Neuronal stem cell (in vitro differentiated cells): Measurements from ENCODE around the gene CTU2.
A peak's percentile ranks its signal among the peaks of the same experiment; 100 is the strongest.

ENCODE experiments used
- DNase-seq: peaks from one replicate; pipeline ENCODE4 v3.0.0-alpha.2; 2013; ENCODE audit warnings: low spot score
- H2AFZ ChIP-seq: one replicate; pipeline ENCODE4 v1.6.1; 2013; ENCODE audit warnings: mild to moderate bottlenecking, low read length, inconsistent platforms
- H2AK5ac ChIP-seq: 2 replicates; pipeline ENCODE4 v1.6.1; 2013; ENCODE audit warnings: low read depth, mild to moderate bottlenecking, inconsistent platforms, low read length, moderate library complexity, mixed read lengths
- H2BK120ac ChIP-seq: 2 replicates; pipeline ENCODE4 v1.6.1; 2013; ENCODE audit warnings: low read depth, mild to moderate bottlenecking, inconsistent platforms, low read length, moderate library complexity, mixed read lengths
- H2BK12ac ChIP-seq: one replicate; pipeline ENCODE4 v1.6.1; 2013; ENCODE audit warnings: low read length, inconsistent platforms
- H2BK15ac ChIP-seq: 2 replicates; pipeline ENCODE4 v1.6.1; 2013; ENCODE audit warnings: mild to moderate bottlenecking, low read length, inconsistent platforms, mixed read lengths
- H2BK5ac ChIP-seq: one replicate; pipeline ENCODE4 v1.6.1; 2013; ENCODE audit warnings: inconsistent platforms, mild to moderate bottlenecking, low read length, moderate library complexity
- H3K14ac ChIP-seq: one replicate; pipeline ENCODE4 v1.6.1; 2013; ENCODE audit warnings: low read length, inconsistent platforms
- H3K18ac ChIP-seq: 2 replicates; pipeline ENCODE4 v1.6.1; 2013; ENCODE audit warnings: low read length, inconsistent platforms
- H3K23ac ChIP-seq: 2 replicates; pipeline ENCODE4 v1.6.1; 2013; ENCODE audit warnings: low read depth, mild to moderate bottlenecking, mixed read lengths, low read length, inconsistent platforms; ENCODE audit not compliant: poor library complexity
- H3K27ac ChIP-seq: replicated peaks from 3 replicates; pipeline ENCODE4 v1.5.1; 2013; ENCODE audit warnings: low read length, inconsistent platforms
- H3K27me3 ChIP-seq, 3 experiments: 2 replicates each; pipeline ENCODE4 v1.6.1; 2013; ENCODE audit warnings: low read length in 3 of 3, mild to moderate bottlenecking in 2 of 3, inconsistent platforms in 1 of 3, low read depth in 1 of 3, mixed read lengths in 1 of 3, moderate library complexity in 1 of 3; ENCODE audit not compliant: control insufficient read depth in 3 of 3, insufficient read depth in 3 of 3
- H3K36me3 ChIP-seq, 2 donors: replicated peaks in 1 of 2; 2 replicates each; pipeline ENCODE4 v1.6.1; 2013; ENCODE audit warnings: low read length in 2 of 2; ENCODE audit not compliant: control insufficient read depth in 2 of 2, insufficient read depth in 2 of 2
- H3K4ac ChIP-seq: 2 replicates; pipeline ENCODE4 v1.6.1; 2013; ENCODE audit warnings: inconsistent platforms, mild to moderate bottlenecking, low read length, moderate library complexity
- H3K4me1 ChIP-seq, 2 donors: 1 replicate in 1 of 2; 2 replicates in 1 of 2; pipeline ENCODE4 v1.6.1; 2013; ENCODE audit warnings: low read length in 2 of 2, low read depth in 1 of 2; ENCODE audit not compliant: control insufficient read depth in 2 of 2, insufficient read depth in 1 of 2
- H3K4me2 ChIP-seq: one replicate; pipeline ENCODE4 v1.6.1; 2013; ENCODE audit warnings: mild to moderate bottlenecking, low read length, inconsistent platforms; ENCODE audit not compliant: insufficient read depth, poor library complexity, severe bottlenecking
- H3K4me3 ChIP-seq, 2 donors: 2 replicates each; pipeline ENCODE4 v1.5.1; 2013; ENCODE audit warnings: low read length in 2 of 2, mild to moderate bottlenecking in 2 of 2, inconsistent platforms in 1 of 2, moderate library complexity in 1 of 2
- H3K79me1 ChIP-seq: one replicate; pipeline ENCODE4 v1.6.1; 2013; ENCODE audit warnings: low read depth, mild to moderate bottlenecking, inconsistent platforms, low read length, moderate library complexity
- H3K9ac ChIP-seq: one replicate; pipeline ENCODE4 v1.6.1; 2013; ENCODE audit warnings: mild to moderate bottlenecking, low read depth, low read length, inconsistent platforms; ENCODE audit not compliant: poor library complexity
- H3K9me3 ChIP-seq, 2 donors: replicated peaks in 1 of 2; 2 replicates each; pipeline versions ENCODE3 to v1.6.1; 2013; ENCODE audit warnings: low read length in 2 of 2, mild to moderate bottlenecking in 2 of 2, inconsistent platforms in 1 of 2, low read depth in 1 of 2, mixed read lengths in 1 of 2, moderate library complexity in 1 of 2; ENCODE audit not compliant: control insufficient read depth in 2 of 2, insufficient read depth in 1 of 2
- H4K8ac ChIP-seq: one replicate; pipeline ENCODE4 v1.6.1; 2013; ENCODE audit warnings: low read depth, mild to moderate bottlenecking, inconsistent platforms, low read length, moderate library complexity
- H4K91ac ChIP-seq: one replicate; pipeline ENCODE4 v1.6.1; 2013; ENCODE audit warnings: low read length, low read depth, mild to moderate bottlenecking, inconsistent platforms; ENCODE audit not compliant: poor library complexity
- WGBS, 2 donors: extraction: QIAGEN DNeasy Blood & Tissue Kit; methylation state at CpG; one replicate each; pipeline ENCODE4 v1.1.7; 2013; ENCODE audit warnings: missing lambda C conversion rate in 2 of 2, mixed read lengths in 1 of 2; ENCODE audit not compliant: insufficient read length in 2 of 2, insufficient replicate concordance in 1 of 2; ENCODE audit errors: extremely low coverage in 2 of 2; 5-methylcytosine and 5-hydroxymethylcytosine counted together

Gene CTU2

DNA sequence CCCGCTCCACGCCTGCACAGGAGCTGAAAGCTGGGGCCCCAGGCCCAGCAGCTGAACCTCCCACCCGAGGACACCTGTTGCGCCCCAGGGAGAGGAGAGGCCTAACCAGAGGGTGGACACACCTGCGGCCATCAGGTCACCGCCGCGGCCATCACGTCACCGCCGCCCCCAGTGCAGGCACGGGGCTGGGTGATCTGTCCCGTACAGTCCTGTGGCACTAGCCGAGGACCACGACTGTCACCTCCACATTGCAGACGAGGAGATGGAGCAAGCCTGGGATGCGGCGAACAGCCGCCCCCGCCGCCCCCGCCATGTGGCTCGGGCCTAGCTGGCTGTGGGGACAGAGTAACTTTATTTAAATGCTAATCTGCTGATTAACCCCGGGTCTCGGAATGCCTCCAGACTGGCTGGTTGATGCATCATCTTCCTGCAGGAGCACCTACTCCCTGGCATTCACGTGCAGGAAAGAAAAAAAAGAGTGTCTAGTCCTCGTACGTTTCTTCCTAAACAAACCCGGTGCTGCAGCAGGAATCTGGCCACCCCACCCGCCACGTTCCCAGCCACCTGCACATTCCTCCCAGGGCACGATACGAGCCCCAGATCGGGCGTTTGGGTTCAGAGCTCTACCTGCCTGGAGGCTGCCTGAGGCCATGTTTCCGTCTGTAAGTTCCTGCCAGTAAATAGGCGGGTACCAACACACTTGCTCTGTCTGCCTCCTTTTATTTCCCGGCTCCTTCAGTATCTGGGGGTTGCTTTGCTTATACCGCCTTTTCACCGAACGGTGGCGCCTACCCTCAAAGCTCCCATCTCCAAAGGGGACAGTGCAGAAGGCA, 48.8 kb downstream of the CTU2 start:
- H2BK15ac ChIP-seq = peak overlapping the region; percentile 95
- H4K91ac ChIP-seq = peak overlapping the region; percentile 64
- peak overlapping the region; percentile 92 for H3K23ac ChIP-seq
- peak overlapping the region; percentile 88 for H2BK120ac ChIP-seq
- no peak overlapping the region for H4K8ac ChIP-seq
- no peak overlapping the region for H3K4ac ChIP-seq
- H2BK12ac ChIP-seq = peak overlapping the region; percentile 97
- peaks cover 7 to 13% of the 10 kb centered on the region in 2 donors for H3K4me1 ChIP-seq
- H2AFZ ChIP-seq = peak overlapping the region; percentile 80
- H3K27ac ChIP-seq = no peak overlapping the region
- H2AK5ac ChIP-seq = peak overlapping the region; percentile 83
- H3K4me3 ChIP-seq = peak overlapping the region in 1 of 2 donors; percentile 29
- H3K4me2 ChIP-seq = no peak overlapping the region
- H3K14ac ChIP-seq = peak overlapping the region; percentile 77
- no CpG with 5 or more reads among the region's 42 CpGs for WGBS, 2 donors
- no peak overlapping the region for H3K9ac ChIP-seq
- H2BK5ac ChIP-seq = peak overlapping the region; percentile 30
- no peaks in the 10 kb centered on the region for H3K9me3 ChIP-seq
- no peaks in the 10 kb centered on the region for H3K36me3 ChIP-seq
- no peak for DNase-seq
- peak overlapping the region; percentile 85 for H3K18ac ChIP-seq
- no peaks in the 10 kb centered on the region for H3K27me3 ChIP-seq
- H3K79me1 ChIP-seq = no peaks in the 10 kb centered on the region

DNA sequence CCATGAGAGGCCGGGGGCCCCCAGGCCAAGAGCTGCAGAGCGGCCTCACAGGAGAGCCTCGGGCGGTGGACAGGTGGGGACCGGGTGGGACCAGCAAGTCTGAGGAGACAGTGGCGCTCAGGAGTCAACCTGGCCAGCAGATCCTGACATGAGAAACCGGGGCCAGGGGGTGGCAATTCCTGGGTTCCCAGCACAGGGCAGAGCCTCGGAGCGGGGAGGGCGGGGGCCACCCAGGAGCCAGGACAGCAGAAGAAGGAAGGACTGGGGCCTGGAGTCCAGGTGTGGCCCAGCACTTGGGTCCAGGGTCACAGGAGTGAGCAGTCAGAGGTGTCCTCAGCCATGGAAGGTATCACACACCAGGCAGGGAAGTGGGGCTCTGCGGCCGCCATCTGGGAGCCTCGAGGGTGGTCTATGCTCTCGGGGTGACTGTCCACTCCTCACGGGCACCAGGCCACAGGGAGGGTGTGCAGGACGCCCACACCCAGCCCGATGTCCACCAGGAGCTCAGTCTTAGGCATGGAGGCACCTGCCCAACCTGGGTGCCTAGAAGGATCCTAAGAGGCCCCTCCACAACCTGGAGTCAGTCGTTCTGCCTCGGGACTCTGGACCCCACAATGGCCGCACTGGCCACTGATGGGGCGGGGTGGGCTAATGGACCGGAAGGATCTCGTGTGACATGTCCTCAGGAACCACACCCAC, 49.6 kb downstream of the CTU2 start:
- Histone ChIP-seq H3K36me3 (no peaks in the 10 kb centered on the region), H2BK5ac (no peak overlapping the region), H4K8ac (no peak overlapping the region), H2AK5ac (peak overlapping the region; percentile 48), H2BK15ac (peak overlapping the region; percentile 19), H4K91ac (peak overlapping the region; percentile 25), H2BK12ac (no peak overlapping the region), H3K9ac (no peak overlapping the region), H3K18ac (peak overlapping the region; percentile 41), H3K4me1 (peaks cover 7 to 13% of the 10 kb centered on the region in 2 donors), H3K4me2 (no peak overlapping the region), H3K14ac (peak overlapping the region; percentile 31), H3K4ac (no peak overlapping the region), H3K9me3 (no peaks in the 10 kb centered on the region), H2BK120ac (peak overlapping the region; percentile 19), H3K23ac (no peak overlapping the region), H2AFZ (peak overlapping the region; percentile 80), H3K4me3 (no peak overlapping the region), H3K79me1 (no peaks in the 10 kb centered on the region), H3K27me3 (no peaks in the 10 kb centered on the region), H3K27ac (no peak overlapping the region)
- WGBS, 2 donors = no CpG with 5 or more reads among the region's 23 CpGs
- DNase-seq = no peak

DNA sequence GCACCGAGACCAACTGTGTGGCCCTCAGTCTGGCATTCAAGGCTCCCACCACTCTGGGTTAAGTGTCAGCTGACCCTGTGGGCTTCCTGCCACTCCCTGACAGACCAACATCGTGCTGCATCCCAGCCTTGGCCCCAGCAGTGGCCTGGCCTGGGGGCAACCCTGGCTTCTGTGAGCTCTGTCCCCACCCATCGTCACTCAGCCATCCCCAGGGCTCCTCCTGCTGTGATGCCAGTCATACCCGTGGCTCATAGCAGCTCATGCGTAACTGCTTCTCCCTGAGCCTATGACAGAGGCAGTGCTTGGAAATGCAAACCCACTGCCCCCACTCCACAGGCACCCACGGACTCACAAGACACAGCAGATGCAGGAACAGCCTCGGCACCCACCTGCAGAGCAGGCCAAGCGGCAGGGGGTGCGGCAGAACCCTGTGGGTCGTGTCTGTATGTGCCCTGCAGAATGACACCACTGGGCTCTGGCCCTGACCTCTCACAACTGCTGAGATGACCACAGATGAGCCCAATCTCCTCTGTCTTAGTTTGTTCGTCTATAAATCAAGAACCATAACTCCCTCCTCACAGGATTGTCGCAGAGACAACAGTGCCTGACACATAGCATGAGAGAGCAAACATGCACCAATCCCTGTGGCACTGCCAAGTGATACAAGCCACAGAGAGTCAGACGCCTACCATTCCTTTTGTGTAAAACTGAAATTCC, 52.1 kb downstream of the CTU2 start:
- WGBS, 2 donors = no CpG with 5 or more reads among the region's 13 CpGs
- Histone ChIP-seq H4K91ac (no peak overlapping the region), H3K36me3 (no peaks in the 10 kb centered on the region), H3K79me1 (no peaks in the 10 kb centered on the region), H3K9me3 (no peaks in the 10 kb centered on the region), H4K8ac (no peak overlapping the region), H2BK5ac (no peak overlapping the region), H2AFZ (no peak overlapping the region), H2BK12ac (no peak overlapping the region), H3K23ac (no peak overlapping the region), H3K14ac (no peak overlapping the region), H3K27ac (no peak overlapping the region), H3K18ac (peak overlapping the region; percentile 11), H2AK5ac (peak overlapping the region; percentile 96), H3K4me1 (peaks cover 14 to 23% of the 10 kb centered on the region in 2 donors), H2BK15ac (no peak overlapping the region), H3K4me3 (peak overlapping the region in 1 of 2 donors; percentile 23), H3K4ac (no peak overlapping the region), H3K4me2 (no peak overlapping the region), H3K27me3 (no peaks in the 10 kb centered on the region), H3K9ac (no peak overlapping the region), H2BK120ac (no peak overlapping the region)
- DNase-seq = no peak

DNA sequence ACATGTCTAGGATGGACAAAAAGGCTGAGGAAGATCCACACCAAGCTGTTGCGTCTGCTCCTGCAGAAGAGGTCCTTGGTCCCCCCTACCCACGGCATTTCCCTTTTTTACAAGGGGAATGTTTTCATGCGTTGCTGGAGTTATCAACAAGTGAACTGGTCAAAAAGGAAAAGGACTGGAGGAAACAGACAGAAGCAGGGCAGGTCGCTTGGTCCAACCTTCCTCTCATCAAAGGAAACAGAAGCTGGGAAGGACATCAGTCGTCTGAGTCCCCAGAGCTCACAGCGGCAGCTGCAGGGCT, 52.6 kb downstream of the CTU2 start:
- Histone ChIP-seq H3K14ac (no peak overlapping the region), H3K4ac (no peak overlapping the region), H4K91ac (no peak overlapping the region), H2AK5ac (no peak overlapping the region), H4K8ac (no peak overlapping the region), H3K36me3 (no peaks in the 10 kb centered on the region), H3K9ac (no peak overlapping the region), H3K4me2 (no peak overlapping the region), H2BK5ac (no peak overlapping the region), H3K27me3 (no peaks in the 10 kb centered on the region), H2AFZ (no peak overlapping the region), H3K4me1 (peaks cover 19 to 24% of the 10 kb centered on the region in 2 donors), H2BK120ac (no peak overlapping the region), H3K27ac (no peak overlapping the region), H2BK12ac (no peak overlapping the region), H3K18ac (no peak overlapping the region), H2BK15ac (no peak overlapping the region), H3K23ac (peak overlapping the region; percentile 77), H3K9me3 (no peaks in the 10 kb centered on the region), H3K4me3 (no peak overlapping the region), H3K79me1 (no peaks in the 10 kb centered on the region)
- WGBS, 2 donors = no CpG with 5 or more reads among the region's 6 CpGs
- no peak for DNase-seq
